Measurements from ENCODE around the gene SQSTM1. TPM values are rescaled to one million over a fixed set of nuclear protein-coding genes. Genes with fewer than 3 reads are reported as not detected.

SQSTM1 gene
- total RNA-seq, 1 experiment from 2014 or later = 341 TPM

DNA sequence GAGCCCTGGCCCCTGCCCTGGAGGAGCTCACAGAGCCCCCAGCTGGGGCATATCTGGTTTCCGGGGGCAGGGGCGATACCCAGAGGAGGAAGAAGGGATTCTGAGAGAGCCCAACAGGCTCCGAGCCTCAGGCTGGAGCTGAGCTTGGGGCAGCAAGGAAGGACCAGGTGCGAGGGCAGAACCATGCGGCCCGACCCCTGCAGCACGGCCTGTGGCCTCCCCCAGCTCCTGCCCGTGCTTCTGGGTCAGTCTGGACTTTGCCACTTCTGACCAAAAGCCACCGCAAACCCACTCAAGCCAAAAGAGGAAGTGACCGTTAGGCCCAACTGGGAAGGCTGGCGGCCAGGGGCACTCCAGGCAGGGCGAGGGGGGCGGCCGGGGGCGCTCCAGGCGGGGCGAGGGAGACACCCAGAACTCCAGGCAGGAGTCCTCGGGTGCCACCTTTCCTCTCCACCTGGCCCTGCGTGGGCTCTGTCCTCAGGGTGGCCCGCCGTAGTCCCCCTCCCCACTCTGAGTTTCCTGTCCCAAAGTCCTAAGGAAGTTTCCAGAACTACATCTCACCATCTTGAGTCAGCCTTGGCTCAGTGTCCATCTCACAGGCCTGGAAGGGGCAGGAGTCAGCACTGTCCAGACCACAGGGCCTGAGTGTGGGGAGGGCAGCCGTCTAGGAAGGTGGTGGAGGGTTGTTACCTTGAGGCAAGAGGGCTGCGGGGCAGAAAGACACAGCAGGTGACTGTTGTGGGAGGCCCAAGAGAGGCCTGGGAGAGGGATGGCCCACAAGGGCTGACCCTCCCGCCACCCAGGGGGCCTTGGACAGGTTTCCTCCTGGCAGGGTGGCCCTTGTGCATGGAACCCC is 27.9 kb upstream of the SQSTM1 start:
- H3K4me2 ChIP-seq (ENCODE audit: low read length) = no peak overlapping the region
- intact Hi-C loops (cut with micrococcal nuclease) = no loop called here
- no peaks in the 10 kb centered on the region for H3K9me3 ChIP-seq (ENCODE audit: low read length)
- H3K9ac ChIP-seq (ENCODE audit: low read length) = no peak overlapping the region
- no peak overlapping the region for H3K4me3 ChIP-seq (ENCODE audit: low read length)
- no peaks in the 10 kb centered on the region for H3K27me3 ChIP-seq (ENCODE audit: low read length)
- H3F3A ChIP-seq (ENCODE audit: low read length, unreplicated experiment) = no peaks in the 10 kb centered on the region
- no peaks in the 10 kb centered on the region for H3K9me2 ChIP-seq (replicated peaks; ENCODE audit: low read length)
- ChIA-PET CTCF (no interaction called here), POLR2A (ENCODE audit: unreplicated experiment) (no interaction called here)
- no peaks in the 10 kb centered on the region for H4K20me1 ChIP-seq (ENCODE audit: low read length)
- BruUV-seq (replicated peaks) = no TSS peak
- ATAC-seq = no peak
- H2AFZ ChIP-seq (ENCODE audit: low read length) = no peak overlapping the region
- H3K36me3 ChIP-seq (ENCODE audit: low read depth, low read length) = no peaks in the 10 kb centered on the region
- H3K79me2 ChIP-seq (ENCODE audit: low read length) = no peaks in the 10 kb centered on the region
- H3K27ac ChIP-seq (ENCODE audit: low read length) = no peak overlapping the region
- H3K4me1 ChIP-seq (ENCODE audit: insufficient read depth, low read length) = peaks cover 8% of the 10 kb centered on the region; the same call in 1 of the 2 replicates
- no peak for DNase-seq
- TF ChIP-seq, protein P1, sequence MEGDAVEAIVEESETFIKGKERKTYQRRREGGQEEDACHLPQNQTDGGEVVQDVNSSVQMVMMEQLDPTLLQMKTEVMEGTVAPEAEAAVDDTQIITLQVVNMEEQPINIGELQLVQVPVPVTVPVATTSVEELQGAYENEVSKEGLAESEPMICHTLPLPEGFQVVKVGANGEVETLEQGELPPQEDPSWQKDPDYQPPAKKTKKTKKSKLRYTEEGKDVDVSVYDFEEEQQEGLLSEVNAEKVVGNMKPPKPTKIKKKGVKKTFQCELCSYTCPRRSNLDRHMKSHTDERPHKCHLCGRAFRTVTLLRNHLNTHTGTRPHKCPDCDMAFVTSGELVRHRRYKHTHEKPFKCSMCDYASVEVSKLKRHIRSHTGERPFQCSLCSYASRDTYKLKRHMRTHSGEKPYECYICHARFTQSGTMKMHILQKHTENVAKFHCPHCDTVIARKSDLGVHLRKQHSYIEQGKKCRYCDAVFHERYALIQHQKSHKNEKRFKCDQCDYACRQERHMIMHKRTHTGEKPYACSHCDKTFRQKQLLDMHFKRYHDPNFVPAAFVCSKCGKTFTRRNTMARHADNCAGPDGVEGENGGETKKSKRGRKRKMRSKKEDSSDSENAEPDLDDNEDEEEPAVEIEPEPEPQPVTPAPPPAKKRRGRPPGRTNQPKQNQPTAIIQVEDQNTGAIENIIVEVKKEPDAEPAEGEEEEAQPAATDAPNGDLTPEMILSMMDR (conservative IDR thresholded peaks at IDR 0.05; ENCODE audit: low read depth, low read length) = no peak
- TF ChIP-seq EZH2phosphoT487 (IDR thresholded peaks at IDR 0.05; ENCODE audit: borderline replicate concordance, low read length) (no peak), EZH2 (IDR thresholded peaks at IDR 0.05; ENCODE audit: low read length, unreplicated experiment) (no peak)

DNA sequence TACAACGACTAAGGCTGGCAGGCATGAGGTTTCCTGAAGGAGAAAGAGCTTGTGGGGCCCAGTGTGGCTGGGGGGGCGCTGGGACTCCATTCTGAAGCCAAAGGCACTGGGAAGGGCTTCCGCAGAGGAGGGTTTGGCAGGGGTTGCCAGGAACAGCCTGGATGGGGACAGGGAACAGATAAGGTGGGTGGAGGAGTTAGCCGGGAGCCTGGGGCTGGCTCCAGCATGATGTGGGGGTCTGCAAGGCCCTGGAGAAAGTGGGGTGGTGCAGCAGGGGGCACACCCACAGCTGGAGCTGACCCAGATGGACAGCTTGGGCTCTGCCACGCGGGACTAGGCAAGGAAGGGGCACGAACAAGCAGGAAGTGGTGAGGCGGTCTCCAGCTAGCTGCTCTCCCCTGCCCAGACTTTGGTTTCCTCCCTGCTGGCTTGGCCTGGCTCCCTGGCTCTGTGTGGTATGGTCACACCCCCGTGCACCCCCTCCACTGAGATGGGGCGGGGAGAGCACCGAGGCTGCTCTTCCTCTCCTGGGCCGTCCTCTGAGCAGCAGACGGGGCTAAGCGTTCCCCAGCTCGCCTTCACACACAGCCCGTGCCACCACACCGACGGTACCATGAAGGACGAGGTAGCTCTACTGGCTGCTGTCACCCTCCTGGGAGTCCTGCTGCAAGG is 27.1 kb upstream of the SQSTM1 start, which contains the start of gene LTC4S:
LTC4S (plus strand) TSS at position 519 of the 672 bp plus-strand sequence; CDS start at position 614, 95 bp downstream.
- no TSS peak for BruUV-seq (replicated peaks)
- intact Hi-C loops (cut with micrococcal nuclease) = no loop called here
- no peaks in the 10 kb centered on the region for H4K20me1 ChIP-seq (ENCODE audit: low read length)
- ChIA-PET POLR2A (ENCODE audit: unreplicated experiment) (no interaction called here), CTCF (no interaction called here)
- no peak within 1 kb of the TSS for H2AFZ ChIP-seq (ENCODE audit: low read length)
- no peaks in the 10 kb centered on the region for H3K9me2 ChIP-seq (replicated peaks; ENCODE audit: low read length)
- no peak for DNase-seq
- no peaks in the 10 kb centered on the region for H3K36me3 ChIP-seq (ENCODE audit: low read depth, low read length)
- ATAC-seq = no peak
- H3K9ac ChIP-seq (ENCODE audit: low read length) = no peak within 1 kb of the TSS
- no peaks in the 10 kb centered on the region for H3F3A ChIP-seq (ENCODE audit: low read length, unreplicated experiment)
- H3K4me2 ChIP-seq (ENCODE audit: low read length) = peak within 1 kb of the TSS; percentile 75
- no peaks in the 10 kb centered on the region for H3K9me3 ChIP-seq (ENCODE audit: low read length)
- TF ChIP-seq EZH2 (IDR thresholded peaks at IDR 0.05; ENCODE audit: low read length, unreplicated experiment) = no peak
- TF ChIP-seq, protein P1 (conservative IDR thresholded peaks at IDR 0.05; ENCODE audit: low read depth, low read length) = no peak
- H3K4me1 ChIP-seq (ENCODE audit: insufficient read depth, low read length) = peaks cover 8% of the 10 kb centered on the region; the same call in 1 of the 2 replicates
- H3K27ac ChIP-seq (ENCODE audit: low read length) = no peak within 1 kb of the TSS
- H3K27me3 ChIP-seq (ENCODE audit: low read length) = no peaks in the 10 kb centered on the region
- peak within 1 kb of the TSS; percentile 76; the same call in 1 of the 2 replicates for H3K4me3 ChIP-seq (ENCODE audit: low read length)
- H3K79me2 ChIP-seq (ENCODE audit: low read length) = no peaks in the 10 kb centered on the region

DNA sequence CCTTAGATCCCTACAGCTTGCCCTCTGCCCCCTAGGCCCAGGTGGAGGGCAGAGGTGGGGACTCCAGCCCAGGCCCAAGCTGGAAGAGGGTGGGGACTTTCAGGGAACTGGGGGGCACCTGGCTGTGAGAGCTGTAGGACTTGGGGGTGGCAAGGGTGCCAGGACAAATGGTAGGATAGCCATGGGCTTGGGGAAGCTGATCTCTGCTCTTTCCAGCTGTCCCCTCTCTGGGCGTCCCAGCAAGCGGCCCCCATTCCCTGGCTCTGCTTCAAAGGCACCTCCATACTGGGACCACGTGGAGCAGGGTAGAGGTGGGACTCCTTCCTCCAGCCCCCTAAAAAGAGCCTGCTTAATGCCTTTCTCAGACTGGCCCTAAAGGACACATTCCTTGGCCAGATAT is 26.5 kb upstream of the SQSTM1 start:
- intact Hi-C loops (cut with micrococcal nuclease) = no loop called here
- Histone ChIP-seq H3F3A (ENCODE audit: low read length, unreplicated experiment) (no peaks in the 10 kb centered on the region), H3K27me3 (ENCODE audit: low read length) (no peaks in the 10 kb centered on the region), H3K4me2 (ENCODE audit: low read length) (no peak overlapping the region), H2AFZ (ENCODE audit: low read length) (no peak overlapping the region), H3K4me3 (ENCODE audit: low read length) (no peak overlapping the region), H4K20me1 (ENCODE audit: low read length) (no peaks in the 10 kb centered on the region), H3K9ac (ENCODE audit: low read length) (no peak overlapping the region), H3K27ac (ENCODE audit: low read length) (no peak overlapping the region), H3K9me2 (replicated peaks; ENCODE audit: low read length) (no peaks in the 10 kb centered on the region), H3K79me2 (ENCODE audit: low read length) (no peaks in the 10 kb centered on the region), H3K9me3 (ENCODE audit: low read length) (no peaks in the 10 kb centered on the region), H3K36me3 (ENCODE audit: low read depth, low read length) (no peaks in the 10 kb centered on the region), H3K4me1 (ENCODE audit: insufficient read depth, low read length) (peaks cover 8% of the 10 kb centered on the region; the same call in 1 of the 2 replicates)
- CTCF ChIA-PET = no interaction called here
- POLR2A ChIA-PET (ENCODE audit: unreplicated experiment) = no interaction called here
- no peak for ATAC-seq
- no peak for TF ChIP-seq EZH2 (IDR thresholded peaks at IDR 0.05; ENCODE audit: low read length, unreplicated experiment)
- TF ChIP-seq, protein P1 (conservative IDR thresholded peaks at IDR 0.05; ENCODE audit: low read depth, low read length) = no peak
- no peak for TF ChIP-seq EZH2phosphoT487 (IDR thresholded peaks at IDR 0.05; ENCODE audit: borderline replicate concordance, low read length)
- BruUV-seq (replicated peaks) = no TSS peak
- no peak for DNase-seq

Measured in PC-3 (cell line).